IMR-90 (cell line): Measurements from ENCODE around the gene PEX14.

Experiments used
- BHLHE40 ChIP-seq: fragments of 150-350 bp; IDR thresholded peaks from 2 replicates; pipeline ENCODE4 v1.6.1; 2016; ENCODE audit warnings: mild to moderate bottlenecking, low read depth, low read length
- CEBPB ChIP-seq: IDR thresholded peaks from 2 replicates; pipeline ENCODE4 v1.6.1; 2012; ENCODE audit warnings: low read depth, low read length, improper control_type of control experiment
- CHD1 ChIP-seq: IDR thresholded peaks from 2 replicates; pipeline ENCODE4 v1.6.1; 2012; ENCODE audit warnings: low read depth, low read length, improper control_type of control experiment
- CTCF ChIP-seq: conservative IDR thresholded peaks from 2 replicates; pipeline ENCODE4 v1.5.1; 2012; ENCODE audit warnings: mild to moderate bottlenecking, low read depth, low read length, improper control_type of control experiment
- MAFK ChIP-seq: IDR thresholded peaks from 2 replicates; pipeline ENCODE4 v1.6.1; 2012; ENCODE audit warnings: low read depth, low read length, improper control_type of control experiment
- MAZ ChIP-seq: IDR thresholded peaks from 2 replicates; pipeline ENCODE4 v1.6.1; 2012; ENCODE audit warnings: low read depth, mild to moderate bottlenecking, low read length, improper control_type of control experiment, moderate library complexity, borderline replicate concordance
- MXI1 ChIP-seq: IDR thresholded peaks from 2 replicates; pipeline ENCODE4 v1.6.1; 2012; ENCODE audit warnings: low read depth, mild to moderate bottlenecking, low read length, moderate library complexity, borderline replicate concordance
- NFE2L2 ChIP-seq: fragments of 150-350 bp; IDR thresholded peaks from 2 replicates; pipeline ENCODE4 v1.6.1; 2016; ENCODE audit warnings: low read depth, mild to moderate bottlenecking, low read length
- POLR2A ChIP-seq: IDR thresholded peaks from 2 replicates; pipeline ENCODE4 v1.6.1; 2012; ENCODE audit warnings: mild to moderate bottlenecking, low read depth, low read length
- RAD21 ChIP-seq: IDR thresholded peaks from 2 replicates; pipeline ENCODE4 v1.6.1; 2012; ENCODE audit warnings: low read length, improper control_type of control experiment
- RCOR1 ChIP-seq: IDR thresholded peaks from 2 replicates; pipeline ENCODE4 v1.6.1; 2012; ENCODE audit warnings: mild to moderate bottlenecking, low read length, improper control_type of control experiment; ENCODE audit not compliant: insufficient replicate concordance
- RFX5 ChIP-seq: IDR thresholded peaks from 2 replicates; pipeline ENCODE4 v1.8.0; 2012; ENCODE audit warnings: low read depth, mild to moderate bottlenecking, low read length, moderate library complexity
- SMC3 ChIP-seq: fragments of 150-350 bp; IDR thresholded peaks from 2 replicates; pipeline ENCODE4 v1.6.1; 2016; ENCODE audit warnings: low read depth, mild to moderate bottlenecking, antibody characterized with exemption, low read length, moderate library complexity
- USF2 ChIP-seq: fragments of 150-350 bp; IDR thresholded peaks from 2 replicates; pipeline ENCODE4 v1.6.1; 2017; ENCODE audit warnings: mild to moderate bottlenecking, antibody characterized with exemption, low read length, low read depth

- TF ChIP-seq CTCF (no peak), CEBPB (no peak), RAD21 (no peak), POLR2A (no peak), BHLHE40 (no peak), RCOR1 (no peak), MAFK (no peak), SMC3 (no peak), RFX5 (no peak), USF2 (no peak), MXI1 (no peak), NFE2L2 (no peak), MAZ (no peak), CHD1 (no peak)
Measured at GRCh38 chr1:10637400-10637799, 162.7 kb downstream of the PEX14 start.
